ENCODE measurements around the gene CYP39A1.

DNA sequence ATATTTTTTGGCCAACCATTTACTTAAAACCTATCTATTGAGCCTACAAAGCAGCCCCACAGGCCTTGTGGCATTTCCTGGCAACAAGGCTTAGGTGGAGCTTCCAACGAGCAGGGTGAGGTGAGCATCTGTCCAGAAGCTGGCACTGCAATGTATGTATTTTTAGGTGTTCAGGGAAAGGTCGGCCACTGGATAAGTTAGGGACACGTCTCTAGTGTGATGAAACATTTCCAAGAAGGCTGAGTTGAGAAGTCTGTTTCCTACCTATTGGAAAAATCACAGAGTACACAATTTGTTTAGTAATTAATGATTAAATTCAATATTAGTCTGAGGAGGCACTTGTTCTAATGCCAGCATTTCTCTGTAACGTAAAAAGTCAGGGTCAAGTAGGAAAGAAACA, 143.6 kb downstream of the CYP39A1 start:
- no peak for TF ChIP-seq POLR2AphosphoS5 (IDR thresholded peaks at IDR 0.05; ENCODE audit: low read depth, low read length)
- TF ChIP-seq TAF1 (IDR thresholded peaks at IDR 0.05; ENCODE audit: borderline replicate concordance, insufficient read depth, low read length): no peak
- TF ChIP-seq REST (IDR thresholded peaks at IDR 0.05; ENCODE audit: insufficient read depth in 1 of 2, low read depth in 2 of 2, low read length in 2 of 2): no peak
- no peak for TF ChIP-seq SIN3A (IDR thresholded peaks at IDR 0.05; ENCODE audit: borderline replicate concordance, insufficient read depth, low read length)
- TF ChIP-seq FOXP2 (optimal IDR thresholded peaks at IDR 0.05; ENCODE audit: borderline replicate concordance, extremely low read depth, extremely low read length, insufficient read depth): no peak
